ENCODE results near the gene GABPB2.

GRCh38 chr1:151143986-151144385 is 73.4 kb downstream of the GABPB2 start:
- TF ChIP-seq PBX3 (CRISPR knock-in tag; IDR thresholded peaks at IDR 0.05) (no peak), CTCF (tag by site-specific recombination; IDR thresholded peaks at IDR 0.05) (no peak), TCF7L2 (IDR thresholded peaks at IDR 0.05; ENCODE audit: borderline replicate concordance, low read depth, low read length) (no peak), ZNF18 (tag by site-specific recombination; IDR thresholded peaks at IDR 0.05) (no peak), SALL2 (tag by site-specific recombination; IDR thresholded peaks at IDR 0.05; ENCODE audit: borderline replicate concordance) (no peak), ZFP41 (tag by site-specific recombination; IDR thresholded peaks at IDR 0.05; ENCODE audit: borderline replicate concordance) (no peak), FEZF1 (tag by site-specific recombination; IDR thresholded peaks at IDR 0.05) (no peak), KLF9 (tag by site-specific recombination; IDR thresholded peaks at IDR 0.05; ENCODE audit: low read depth) (no peak), ZNF747 (tag by site-specific recombination; IDR thresholded peaks at IDR 0.05) (no peak), KLF16 (tag by site-specific recombination; IDR thresholded peaks at IDR 0.05) (no peak)

All from HEK293 (cell line).